Glutamatergic neuron (in vitro differentiated cells): ENCODE results near the gene KRT38. TPM values are rescaled to one million over a fixed set of nuclear protein-coding genes. Genes with fewer than 3 reads are reported as not detected.

Source experiments
- DNase-seq: peaks from one replicate; pipeline ENCODE4 v3.0.0; 2022
- H3K27ac Mint-ChIP-seq: one replicate; pipeline ENCODE4 v1.8.0; 2020; ENCODE audit warnings: mild to moderate bottlenecking, mixed read lengths, inconsistent platforms; ENCODE audit not compliant: unreplicated experiment
- H3K27me3 Mint-ChIP-seq: one replicate; pipeline ENCODE4 v1.8.0; 2020; ENCODE audit warnings: mild to moderate bottlenecking, moderate library complexity, mixed read lengths, inconsistent platforms; ENCODE audit not compliant: unreplicated experiment
- H3K36me3 Mint-ChIP-seq: one replicate; pipeline ENCODE4 v1.8.0; 2020; ENCODE audit warnings: mild to moderate bottlenecking, mixed read lengths, inconsistent platforms; ENCODE audit not compliant: unreplicated experiment
- H3K4me1 Mint-ChIP-seq: one replicate; pipeline ENCODE4 v1.8.0; 2020; ENCODE audit warnings: mild to moderate bottlenecking, low read depth, mixed read lengths, inconsistent platforms; ENCODE audit not compliant: unreplicated experiment
- H3K4me3 Mint-ChIP-seq: one replicate; pipeline ENCODE4 v1.8.0; 2020; ENCODE audit warnings: mild to moderate bottlenecking, mixed read lengths, inconsistent platforms; ENCODE audit not compliant: unreplicated experiment
- H3K9me3 Mint-ChIP-seq: one replicate; pipeline ENCODE4 v1.8.0; 2020; ENCODE audit warnings: mild to moderate bottlenecking, moderate library complexity, mixed read lengths, inconsistent platforms; ENCODE audit not compliant: unreplicated experiment
- CTCF ChIP-seq: fragments of 200-600 bp; sonication (generic); IDR thresholded peaks from one replicate; pipeline ENCODE4 v1.5.0; 2021; ENCODE audit not compliant: partially characterized antibody, unreplicated experiment
- total RNA-seq: library from RNA; stranded (reverse); fragmentation: NEBNext Ultra II Directional; extraction: Animal tissue kit (Norgen Biotek cat#: 25700); gene quantifications from one replicate; pipeline ENCODE4 v1.2.1, GENCODE V29; 2021; ENCODE audit not compliant: unreplicated experiment

Gene KRT38
- total RNA-seq, 1 donor from 2014 or later, result not detected

- no peaks in the 10 kb centered on the region for H3K4me1 Mint-ChIP-seq
- peaks cover 4% of the 10 kb centered on the region for H3K27me3 Mint-ChIP-seq
- H3K27ac Mint-ChIP-seq, result no peak overlapping the region
- DNase-seq, result no peak
- H3K4me3 Mint-ChIP-seq, result no peak overlapping the region
- no peaks in the 10 kb centered on the region for H3K9me3 Mint-ChIP-seq
- H3K36me3 Mint-ChIP-seq, result peaks cover 12% of the 10 kb centered on the region
- no peak for TF ChIP-seq CTCF
These were observed 34.1 kb upstream of the KRT38 start for GRCh38 chr17:41474863-41475262.

GRCh38 chr17:41468346-41468745 lies 27.6 kb upstream of the KRT38 start:
- peaks cover 12% of the 10 kb centered on the region for H3K36me3 Mint-ChIP-seq
- peaks cover 2% of the 10 kb centered on the region for H3K27me3 Mint-ChIP-seq
- DNase-seq, result no peak
- no peak overlapping the region for H3K4me3 Mint-ChIP-seq
- no peaks in the 10 kb centered on the region for H3K4me1 Mint-ChIP-seq
- peaks cover 3% of the 10 kb centered on the region for H3K9me3 Mint-ChIP-seq
- H3K27ac Mint-ChIP-seq, result no peak overlapping the region
- TF ChIP-seq CTCF, result no peak

DNA sequence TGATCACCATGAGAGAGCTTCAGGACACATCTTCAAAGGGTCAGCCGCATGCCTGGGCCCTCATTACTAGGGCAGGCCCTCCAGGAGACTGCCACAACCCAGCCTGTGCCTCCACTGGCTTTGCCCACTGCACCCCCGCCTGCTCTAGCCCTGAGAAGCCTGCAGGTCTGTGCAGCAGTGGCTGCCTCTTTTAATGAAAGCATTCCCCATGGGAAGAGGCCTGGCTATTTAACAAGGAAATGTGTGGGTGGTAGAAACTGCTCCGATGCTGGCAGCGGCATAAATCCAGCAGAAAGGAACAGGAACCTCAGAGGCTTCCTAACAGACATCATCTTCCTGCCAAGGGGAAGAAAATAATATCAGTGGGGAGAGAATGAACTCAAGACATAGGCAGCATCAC lies 26.8 kb upstream of the KRT38 start:
- no peaks in the 10 kb centered on the region for H3K27me3 Mint-ChIP-seq
- H3K27ac Mint-ChIP-seq, result no peak overlapping the region
- H3K4me1 Mint-ChIP-seq, result no peaks in the 10 kb centered on the region
- no peak overlapping the region for H3K4me3 Mint-ChIP-seq
- H3K9me3 Mint-ChIP-seq, result peaks cover 3% of the 10 kb centered on the region
- TF ChIP-seq CTCF, result no peak
- H3K36me3 Mint-ChIP-seq, result peaks cover 12% of the 10 kb centered on the region
- DNase-seq, result no peak

DNA sequence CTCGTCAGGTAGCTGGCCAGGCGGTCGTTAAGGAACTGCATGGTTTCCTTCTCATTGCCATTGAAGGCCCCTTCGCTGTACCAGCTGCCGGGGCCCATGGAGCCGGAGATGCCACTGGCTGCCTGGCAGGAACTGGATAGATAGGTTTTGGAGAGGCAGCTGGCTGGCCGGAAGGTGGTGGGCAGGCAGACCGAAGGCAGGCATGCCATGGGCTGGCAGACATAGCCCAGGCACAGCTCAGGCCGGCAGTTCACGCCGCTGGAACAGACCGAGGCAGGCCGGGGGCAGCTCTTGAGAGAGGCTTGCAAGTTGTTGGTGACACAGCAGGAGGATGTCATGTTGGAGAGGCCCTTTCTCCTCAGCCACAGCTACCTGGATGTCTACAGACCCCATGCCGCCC lies 26.2 kb upstream of the KRT38 start, which contains the start of gene KRT32:
Gene KRT32, minus strand, starts transcription at position 399 of the 400 bp plus-strand sequence. Its CDS starts 61 bp downstream, at position 338.
- Mint-ChIP-seq H3K36me3 (peaks cover 11% of the 10 kb centered on the region), H3K27me3 (no peaks in the 10 kb centered on the region), H3K9me3 (peaks cover 3% of the 10 kb centered on the region), H3K27ac (no peak within 1 kb of the TSS), H3K4me3 (no peak within 1 kb of the TSS), H3K4me1 (no peaks in the 10 kb centered on the region)
- no peak for TF ChIP-seq CTCF
- DNase-seq, result no peak

- no peak for DNase-seq
- Mint-ChIP-seq H3K4me3 (no peak overlapping the region), H3K27me3 (no peaks in the 10 kb centered on the region), H3K36me3 (no peaks in the 10 kb centered on the region), H3K4me1 (no peaks in the 10 kb centered on the region), H3K27ac (no peak overlapping the region), H3K9me3 (peaks cover 3% of the 10 kb centered on the region)
- no peak for TF ChIP-seq CTCF
These were observed 23.9 kb upstream of the KRT38 start for GRCh38 chr17:41464682-41465081.
